ENCODE results near the gene IGF2BP3. TPM values are rescaled to one million over a fixed set of nuclear protein-coding genes. Genes with fewer than 3 reads are reported as not detected.

Gene IGF2BP3
- polyA plus RNA-seq, 1 donor, result 61.6 TPM

GRCh38 chr7:23456093-23456492 lies 14.2 kb downstream of the IGF2BP3 start:
- WGBS (ENCODE audit: insufficient coverage, low lambda C conversion rate), result 85% methylated on average over 3 of the region's 3 CpGs
- no peak for DNase-seq
- Histone ChIP-seq H3K9me3 (ENCODE audit: control insufficient read depth, low read depth, low read length) (no peaks in the 10 kb centered on the region), H3K4me3 (ENCODE audit: low read length) (no peak overlapping the region), H3K27me3 (ENCODE audit: control insufficient read depth, insufficient read depth, low read length) (no peaks in the 10 kb centered on the region), H3K36me3 (ENCODE audit: control insufficient read depth, insufficient read depth, low read length) (peaks cover 18% of the 10 kb centered on the region), H3K4me1 (ENCODE audit: control insufficient read depth, insufficient read depth, low read length) (no peaks in the 10 kb centered on the region), H3K27ac (ENCODE audit: low read length) (no peak overlapping the region)

GRCh38 chr7:23454881-23455526 lies 15.3 kb downstream of the IGF2BP3 start:
- no peak overlapping the region for H3K27ac ChIP-seq (ENCODE audit: low read length)
- no CpG with 5 or more reads among the region's 5 CpGs for WGBS (ENCODE audit: insufficient coverage, low lambda C conversion rate)

DNA sequence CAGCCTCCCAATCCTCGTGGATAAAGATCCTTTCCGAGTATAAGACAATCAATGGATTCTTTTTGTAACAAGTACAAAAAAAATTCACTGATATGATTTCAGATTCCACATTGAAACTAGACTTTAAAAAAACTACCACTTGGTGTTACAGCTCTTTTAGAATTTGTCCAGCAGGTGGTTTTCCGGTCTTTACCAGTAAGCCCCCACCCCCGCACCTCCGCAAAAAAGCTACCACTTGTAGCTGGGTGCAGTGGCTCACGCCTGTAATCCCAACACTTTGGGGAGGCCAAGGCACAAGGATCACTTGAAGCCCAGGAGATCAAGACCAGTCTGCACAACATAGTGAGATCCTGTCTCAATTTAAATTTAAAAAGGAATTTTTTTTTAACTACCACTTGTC lies 19.8 kb downstream of the IGF2BP3 start:
- H3K9me3 ChIP-seq (ENCODE audit: control insufficient read depth, low read depth, low read length), result no peaks in the 10 kb centered on the region

More at GRCh38 chr7:23454881-23455526, 15.3 kb downstream of the IGF2BP3 start:
- H3K4me3 ChIP-seq (ENCODE audit: low read length), result no peak overlapping the region
- no peaks in the 10 kb centered on the region for H3K9me3 ChIP-seq (ENCODE audit: control insufficient read depth, low read depth, low read length)
- no peaks in the 10 kb centered on the region for H3K4me1 ChIP-seq (ENCODE audit: control insufficient read depth, insufficient read depth, low read length)
- H3K27me3 ChIP-seq (ENCODE audit: control insufficient read depth, insufficient read depth, low read length), result no peaks in the 10 kb centered on the region
- no peak for DNase-seq
- H3K36me3 ChIP-seq (ENCODE audit: control insufficient read depth, insufficient read depth, low read length), result peaks cover 15% of the 10 kb centered on the region

DNA sequence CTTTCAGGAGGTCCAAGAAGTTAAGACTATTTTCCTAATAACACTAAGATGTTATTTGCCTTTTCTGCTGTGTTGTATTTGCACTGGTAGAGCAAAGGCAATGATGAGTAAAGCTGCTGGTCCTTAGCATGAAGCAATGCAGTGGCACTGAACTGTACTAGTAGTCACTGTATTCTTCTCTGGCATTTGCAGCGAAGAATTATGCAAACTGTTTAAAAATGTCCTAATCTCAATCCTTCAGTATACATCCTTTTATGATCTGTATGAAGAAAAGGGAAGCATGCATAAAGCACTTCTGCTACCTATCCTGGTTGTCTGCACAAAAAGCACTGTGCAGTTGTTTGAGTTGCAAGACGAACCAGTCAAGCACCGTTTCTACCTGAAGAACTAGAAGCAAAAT lies 20.4 kb downstream of the IGF2BP3 start:
- Histone ChIP-seq H3K4me1 (ENCODE audit: control insufficient read depth, insufficient read depth, low read length) (no peaks in the 10 kb centered on the region), H3K9me3 (ENCODE audit: control insufficient read depth, low read depth, low read length) (no peaks in the 10 kb centered on the region), H3K4me3 (ENCODE audit: low read length) (no peak overlapping the region), H3K27me3 (ENCODE audit: control insufficient read depth, insufficient read depth, low read length) (no peaks in the 10 kb centered on the region), H3K27ac (ENCODE audit: low read length) (no peak overlapping the region), H3K36me3 (ENCODE audit: control insufficient read depth, insufficient read depth, low read length) (peaks cover 11% of the 10 kb centered on the region)
- WGBS (ENCODE audit: insufficient coverage, low lambda C conversion rate), result no CpG with 5 or more reads among the region's 3 CpGs
- no peak for DNase-seq

More for the DNA sequence above, 19.8 kb downstream of the IGF2BP3 start:
- 85% methylated on average over 2 of the region's 6 CpGs for WGBS (ENCODE audit: insufficient coverage, low lambda C conversion rate)
- H3K4me1 ChIP-seq (ENCODE audit: control insufficient read depth, insufficient read depth, low read length), result no peaks in the 10 kb centered on the region
- H3K27ac ChIP-seq (ENCODE audit: low read length), result no peak overlapping the region
- H3K4me3 ChIP-seq (ENCODE audit: low read length), result no peak overlapping the region
- H3K36me3 ChIP-seq (ENCODE audit: control insufficient read depth, insufficient read depth, low read length), result peaks cover 15% of the 10 kb centered on the region
- no peaks in the 10 kb centered on the region for H3K27me3 ChIP-seq (ENCODE audit: control insufficient read depth, insufficient read depth, low read length)
- no peak for DNase-seq

DNA sequence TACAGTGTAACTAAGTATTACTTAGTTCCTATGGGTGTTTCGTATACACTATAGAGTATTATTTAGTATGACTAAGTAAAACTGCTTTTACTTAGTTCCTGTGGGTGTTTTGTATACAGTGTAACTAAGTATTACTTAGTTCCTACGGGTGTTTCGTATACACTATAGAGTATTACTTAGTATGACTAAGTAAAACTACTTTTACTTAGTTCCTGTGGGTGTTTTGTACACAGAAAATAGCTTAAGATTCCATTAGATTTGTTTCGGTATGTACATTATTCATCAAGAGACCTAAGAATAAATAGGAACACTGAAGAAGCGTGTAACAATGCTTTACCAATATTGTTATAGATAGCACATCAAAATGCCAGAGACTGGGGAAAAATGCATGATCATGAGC lies 25.0 kb downstream of the IGF2BP3 start:
- Histone ChIP-seq H3K4me3 (ENCODE audit: low read length) (no peak overlapping the region), H3K27me3 (ENCODE audit: control insufficient read depth, insufficient read depth, low read length) (no peaks in the 10 kb centered on the region), H3K4me1 (ENCODE audit: control insufficient read depth, insufficient read depth, low read length) (no peaks in the 10 kb centered on the region), H3K27ac (ENCODE audit: low read length) (no peak overlapping the region), H3K9me3 (ENCODE audit: control insufficient read depth, low read depth, low read length) (no peaks in the 10 kb centered on the region), H3K36me3 (ENCODE audit: control insufficient read depth, insufficient read depth, low read length) (peaks cover 7% of the 10 kb centered on the region)
- no peak for DNase-seq
- 100% methylated on average over 2 of the region's 5 CpGs for WGBS (ENCODE audit: insufficient coverage, low lambda C conversion rate)

DNA sequence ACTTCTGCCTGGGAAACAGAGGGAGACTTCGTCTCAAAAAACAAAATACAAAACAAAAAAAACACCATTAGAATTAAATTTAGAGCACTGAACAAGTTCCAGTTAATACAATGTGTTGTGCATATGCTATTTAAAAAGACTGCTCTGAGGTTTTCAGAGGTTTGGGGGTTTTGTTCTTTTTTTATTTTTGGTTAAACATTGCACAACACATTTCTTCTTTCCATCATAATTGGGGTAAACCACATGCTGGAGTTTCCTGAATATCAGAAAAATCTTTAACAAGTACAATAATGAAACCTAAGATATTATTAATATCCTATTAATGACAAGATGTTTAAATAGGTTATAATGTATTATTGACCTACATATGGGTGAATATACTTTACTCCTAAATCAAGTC lies 26.3 kb downstream of the IGF2BP3 start:
- no peaks in the 10 kb centered on the region for H3K27me3 ChIP-seq (ENCODE audit: control insufficient read depth, insufficient read depth, low read length)
- H3K36me3 ChIP-seq (ENCODE audit: control insufficient read depth, insufficient read depth, low read length), result peaks cover 7% of the 10 kb centered on the region
- no peaks in the 10 kb centered on the region for H3K4me1 ChIP-seq (ENCODE audit: control insufficient read depth, insufficient read depth, low read length)
- H3K4me3 ChIP-seq (ENCODE audit: low read length), result no peak overlapping the region
- H3K9me3 ChIP-seq (ENCODE audit: control insufficient read depth, low read depth, low read length), result no peaks in the 10 kb centered on the region
- DNase-seq, result no peak
- H3K27ac ChIP-seq (ENCODE audit: low read length), result no peak overlapping the region
- no CpG with 5 or more reads among the region's 1 CpG for WGBS (ENCODE audit: insufficient coverage, low lambda C conversion rate)

DNA sequence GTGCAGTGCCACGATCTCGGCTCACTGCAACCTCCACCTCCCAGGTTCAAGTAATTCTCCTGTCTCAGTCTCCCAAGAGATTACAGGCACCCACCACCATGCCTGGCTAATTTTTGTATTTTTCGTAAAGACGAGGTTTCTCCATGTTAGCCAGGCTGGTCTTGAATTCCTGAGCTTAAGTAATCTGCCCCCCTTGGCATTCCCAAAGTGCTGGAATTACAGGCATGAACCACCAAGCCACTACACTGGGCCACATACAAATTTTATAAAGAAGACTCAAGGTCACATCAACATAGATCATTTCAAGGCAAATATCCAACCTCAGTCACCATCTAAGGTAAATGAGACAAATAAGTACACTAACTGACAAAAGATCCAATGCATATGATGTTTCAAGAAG lies 32.1 kb downstream of the IGF2BP3 start:
- no peaks in the 10 kb centered on the region for H3K36me3 ChIP-seq (ENCODE audit: control insufficient read depth, insufficient read depth, low read length)
- H3K4me1 ChIP-seq (ENCODE audit: control insufficient read depth, insufficient read depth, low read length), result no peaks in the 10 kb centered on the region
- no peak for DNase-seq
- no peaks in the 10 kb centered on the region for H3K27me3 ChIP-seq (ENCODE audit: control insufficient read depth, insufficient read depth, low read length)
- H3K9me3 ChIP-seq (ENCODE audit: control insufficient read depth, low read depth, low read length), result no peaks in the 10 kb centered on the region
- 100% methylated on average over 1 of the region's 4 CpGs for WGBS (ENCODE audit: insufficient coverage, low lambda C conversion rate)
- no peak overlapping the region for H3K4me3 ChIP-seq (ENCODE audit: low read length)
- H3K27ac ChIP-seq (ENCODE audit: low read length), result no peak overlapping the region

DNA sequence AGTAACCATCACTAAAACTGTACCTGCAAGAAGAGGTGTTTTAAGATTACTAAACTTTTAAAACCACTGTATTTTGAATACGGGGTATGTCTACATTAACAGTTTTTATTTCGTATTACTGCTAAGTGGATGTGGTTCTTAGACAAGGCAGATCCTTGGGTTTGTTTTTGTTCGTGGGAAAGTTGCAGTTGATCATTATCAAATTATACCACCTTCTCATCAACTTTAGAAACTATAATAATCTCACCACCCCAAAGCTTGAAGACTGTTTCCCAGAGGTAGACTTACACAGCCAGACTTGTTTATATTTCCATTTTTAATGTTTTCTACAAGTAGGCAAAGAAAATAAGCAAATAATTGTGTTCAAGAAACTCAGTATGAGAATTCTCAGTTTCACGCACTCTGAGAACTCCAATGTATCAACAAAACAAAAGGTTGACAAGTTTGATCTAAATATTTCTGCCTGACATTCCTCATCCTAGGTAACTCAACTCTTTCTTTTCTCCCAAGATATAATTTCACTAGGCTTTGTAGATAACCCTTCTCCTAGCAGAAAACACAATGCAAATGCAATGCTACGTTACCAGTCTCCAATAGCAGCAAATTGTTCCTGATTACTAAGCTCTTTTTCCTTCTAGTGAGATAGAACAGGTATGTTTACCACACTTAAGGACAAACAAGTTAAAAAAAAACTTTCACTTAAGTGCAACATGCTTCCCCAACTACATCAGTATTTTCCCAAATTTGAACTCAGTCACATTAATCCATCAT lies 36.0 kb downstream of the IGF2BP3 start:
- Histone ChIP-seq H3K4me3 (ENCODE audit: low read length) (no peak overlapping the region), H3K27ac (ENCODE audit: low read length) (no peak overlapping the region), H3K9me3 (ENCODE audit: control insufficient read depth, low read depth, low read length) (no peaks in the 10 kb centered on the region), H3K36me3 (ENCODE audit: control insufficient read depth, insufficient read depth, low read length) (no peaks in the 10 kb centered on the region), H3K27me3 (ENCODE audit: control insufficient read depth, insufficient read depth, low read length) (no peaks in the 10 kb centered on the region), H3K4me1 (ENCODE audit: control insufficient read depth, insufficient read depth, low read length) (peaks cover 7% of the 10 kb centered on the region)
- no peak for DNase-seq
- 100% methylated on average over 3 of the region's 5 CpGs for WGBS (ENCODE audit: insufficient coverage, low lambda C conversion rate)

- WGBS (ENCODE audit: insufficient coverage, low lambda C conversion rate), result no CpG with 5 or more reads among the region's 7 CpGs
- Histone ChIP-seq H3K4me3 (ENCODE audit: low read length) (no peak overlapping the region), H3K36me3 (ENCODE audit: control insufficient read depth, insufficient read depth, low read length) (peaks cover 2% of the 10 kb centered on the region), H3K4me1 (ENCODE audit: control insufficient read depth, insufficient read depth, low read length) (peaks cover 7% of the 10 kb centered on the region), H3K9me3 (ENCODE audit: control insufficient read depth, low read depth, low read length) (no peaks in the 10 kb centered on the region), H3K27ac (ENCODE audit: low read length) (no peak overlapping the region), H3K27me3 (ENCODE audit: control insufficient read depth, insufficient read depth, low read length) (no peaks in the 10 kb centered on the region)
- DNase-seq, result peak in 1 of 2 donors; percentile 27
These were observed 38.5 kb downstream of the IGF2BP3 start for GRCh38 chr7:23431702-23432199.

DNA sequence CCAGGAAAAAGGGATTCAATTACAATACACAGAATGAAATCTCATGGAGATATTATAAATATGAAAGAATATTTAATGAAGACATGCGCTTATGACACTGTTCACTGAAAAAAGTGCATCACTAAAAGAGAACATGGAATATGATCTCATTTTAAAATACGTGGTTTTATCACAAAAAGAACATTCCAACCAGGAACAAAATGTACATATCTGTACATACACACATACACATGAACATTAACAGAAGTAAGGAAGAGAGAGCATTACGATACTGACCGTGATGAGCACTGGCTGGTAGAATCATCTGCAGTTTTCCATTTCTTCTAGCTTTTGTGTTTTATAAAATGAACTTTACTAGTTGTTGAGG lies 39.4 kb downstream of the IGF2BP3 start:
- WGBS (ENCODE audit: insufficient coverage, low lambda C conversion rate), result 60% methylated on average over 1 of the region's 4 CpGs
- no peak for DNase-seq
- Histone ChIP-seq H3K9me3 (ENCODE audit: control insufficient read depth, low read depth, low read length) (no peaks in the 10 kb centered on the region), H3K4me1 (ENCODE audit: control insufficient read depth, insufficient read depth, low read length) (peaks cover 7% of the 10 kb centered on the region), H3K4me3 (ENCODE audit: low read length) (no peak overlapping the region), H3K27ac (ENCODE audit: low read length) (peak overlapping the region; percentile 65), H3K36me3 (ENCODE audit: control insufficient read depth, insufficient read depth, low read length) (peaks cover 2% of the 10 kb centered on the region), H3K27me3 (ENCODE audit: control insufficient read depth, insufficient read depth, low read length) (no peaks in the 10 kb centered on the region)
